GM19372 (cell line): ENCODE results near the gene EFNB2.

ENCODE experiments used
- ATAC-seq: cut with Tn5 transposase; IDR thresholded peaks from one replicate; pipeline ENCODE4 v1.9.1; 2021; ENCODE audit warnings: mild to moderate bottlenecking, low read depth, moderate library complexity; ENCODE audit not compliant: unreplicated experiment

EFNB2 gene

DNA sequence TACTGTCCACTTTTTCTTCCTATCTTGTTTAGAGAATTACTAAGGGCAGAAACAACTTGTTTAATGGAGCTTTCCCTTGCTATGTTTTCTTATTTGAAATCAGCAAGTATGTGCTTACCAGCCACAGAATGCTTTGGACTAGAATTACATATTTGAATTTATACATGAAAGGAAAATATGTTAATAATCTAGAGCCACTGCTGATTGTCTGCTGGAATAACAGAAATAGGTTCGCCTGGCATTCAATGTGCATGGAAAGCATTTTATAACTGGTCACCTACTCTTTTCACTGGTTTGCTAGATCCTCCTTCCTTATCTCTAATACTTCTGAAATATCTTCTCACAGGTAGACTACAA, 8.0 kb downstream of the EFNB2 start:
- no peak for ATAC-seq

DNA sequence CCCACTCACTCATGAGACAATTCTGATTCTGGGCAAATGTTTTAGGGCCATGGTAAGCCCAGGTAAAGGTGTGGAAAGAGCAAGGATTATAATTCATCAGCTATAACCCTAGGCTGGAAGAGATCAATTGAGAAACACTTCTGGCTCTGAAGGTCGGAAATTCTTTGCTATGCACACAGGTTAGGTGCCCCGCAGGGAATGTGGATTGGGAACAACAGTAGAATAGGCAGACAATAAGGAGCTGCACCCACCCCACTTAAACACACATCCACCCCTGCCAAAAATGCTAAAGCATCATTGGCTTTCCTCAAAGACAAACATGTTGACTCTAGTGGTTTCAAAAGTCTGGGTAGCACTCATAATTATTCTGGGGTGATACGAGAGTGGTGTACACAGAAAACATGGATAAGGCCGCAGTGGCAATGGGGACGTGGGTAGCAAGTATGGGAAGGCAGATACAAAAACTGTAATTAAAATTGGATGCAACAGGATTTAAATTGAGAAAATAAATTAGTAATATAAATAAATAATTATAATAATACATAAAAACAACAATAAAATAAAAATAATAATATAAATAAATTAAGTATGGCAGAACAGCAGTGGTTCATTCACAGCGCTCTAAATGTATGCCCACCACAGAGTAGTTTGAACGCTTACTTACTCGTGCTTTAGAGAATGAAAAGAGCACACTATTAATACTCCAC, 8.6 kb downstream of the EFNB2 start:
- no peak for ATAC-seq

DNA sequence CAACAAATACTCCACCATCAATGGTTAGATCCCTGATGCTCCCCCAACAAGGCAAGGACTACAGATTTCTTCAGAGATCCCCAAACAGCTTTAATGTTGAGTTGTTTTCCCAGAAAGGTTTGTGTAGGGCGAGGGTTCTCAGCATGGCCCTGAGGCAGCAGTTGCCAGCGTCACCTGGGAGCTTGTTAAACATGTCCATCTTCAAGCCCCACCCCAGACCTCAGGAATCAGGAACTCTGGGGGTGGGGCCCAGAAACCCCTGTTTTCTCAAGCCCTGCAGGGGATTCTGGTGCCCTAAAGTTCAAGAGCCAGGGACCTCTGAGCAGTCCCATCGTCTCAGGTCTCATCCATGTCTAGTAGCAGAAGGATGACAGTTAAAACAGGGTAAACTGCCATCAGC, 9.6 kb downstream of the EFNB2 start:
- ATAC-seq = no peak

DNA sequence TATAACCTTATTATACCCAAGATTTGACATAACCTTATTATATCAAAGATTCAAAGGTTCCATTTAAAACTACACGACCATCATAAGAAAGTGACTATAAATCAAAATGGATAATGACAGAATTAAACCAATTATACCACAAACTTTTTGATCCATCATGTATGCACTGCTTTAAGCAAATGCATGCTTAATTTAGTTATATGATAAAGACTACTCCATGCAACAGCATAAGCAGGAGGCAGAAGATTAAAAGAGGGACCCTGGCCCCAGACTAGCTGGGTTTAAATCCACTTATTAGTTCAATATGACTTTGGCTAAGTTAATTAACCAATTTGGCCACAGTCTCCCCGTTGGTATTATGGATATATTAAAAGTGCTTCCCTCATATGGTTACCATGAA, 11.4 kb downstream of the EFNB2 start:
- ATAC-seq = no peak

DNA sequence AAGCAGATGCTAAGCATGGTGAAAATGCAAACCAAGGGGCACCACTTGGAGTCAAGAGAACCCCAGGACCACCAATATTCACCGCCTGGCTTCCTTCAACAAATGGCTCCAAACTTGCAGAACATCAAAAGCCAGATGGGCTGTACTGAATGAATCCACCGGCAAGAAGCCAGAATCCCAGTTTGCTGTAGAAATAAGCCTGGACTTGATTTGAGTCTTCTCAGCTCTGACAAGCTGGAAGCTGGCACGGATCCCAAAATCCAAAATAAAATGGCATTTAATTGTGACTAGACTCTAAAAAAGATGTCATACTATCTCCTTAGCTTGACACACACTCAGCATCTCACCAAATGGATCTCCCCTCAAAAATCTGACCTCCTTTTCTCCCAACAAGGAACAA, 11.9 kb downstream of the EFNB2 start:
- ATAC-seq = no peak

DNA sequence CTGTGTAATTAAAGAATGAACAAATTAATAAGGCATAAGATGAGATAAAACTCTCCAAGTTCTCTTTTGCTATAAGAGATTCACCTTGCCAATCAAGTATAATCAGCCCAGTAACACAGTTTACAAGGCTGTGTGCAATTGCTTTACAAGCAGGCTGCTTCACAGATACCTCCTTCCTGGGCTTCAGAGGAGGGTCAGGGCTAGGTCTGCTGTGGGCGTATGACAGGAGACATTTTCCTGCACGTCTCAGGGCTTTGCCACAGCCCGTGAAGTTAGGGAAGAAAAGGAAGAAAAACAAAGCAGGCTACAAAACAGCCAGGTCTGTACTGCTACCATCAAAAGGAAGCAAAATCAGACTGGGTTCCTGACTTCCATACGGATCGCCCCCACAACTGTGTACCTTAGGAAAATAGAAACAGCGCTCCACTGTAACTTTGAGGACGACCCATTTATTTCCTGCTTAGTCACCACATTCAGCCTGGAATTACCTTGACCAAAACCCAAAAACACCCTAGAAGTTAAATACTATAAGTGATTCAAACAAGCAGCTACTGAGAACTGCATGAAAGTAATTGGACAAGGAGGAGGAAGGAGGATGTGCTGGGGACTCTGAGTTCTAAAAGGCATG, 12.4 kb downstream of the EFNB2 start:
- no peak for ATAC-seq

DNA sequence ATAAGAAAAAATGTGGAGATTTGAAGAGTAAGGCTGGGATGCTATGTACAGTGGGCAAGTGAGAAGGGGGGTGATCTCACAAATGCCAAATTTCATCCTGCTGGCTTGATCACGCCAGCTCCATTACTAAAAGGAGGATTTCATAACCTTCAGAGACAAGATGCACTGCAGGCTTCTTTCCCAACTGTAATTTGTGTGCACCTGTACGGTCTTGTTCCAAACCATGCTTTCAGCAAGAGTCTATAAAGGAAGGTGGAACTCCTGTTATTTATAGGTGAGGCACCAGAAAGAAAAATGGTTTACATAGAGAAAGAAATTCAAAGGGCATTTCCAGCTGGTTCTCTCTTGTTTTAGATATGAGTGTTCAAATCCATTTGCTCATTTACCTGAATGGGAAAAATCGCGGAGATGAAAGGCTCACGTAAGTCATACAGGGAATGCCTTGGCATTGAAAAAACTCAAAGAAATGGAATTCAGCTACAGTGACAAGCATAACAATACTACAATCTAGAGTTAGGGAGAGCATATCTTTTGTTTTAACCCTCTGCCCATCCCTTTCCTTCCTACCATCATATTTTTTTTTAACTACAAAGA, 13.3 kb downstream of the EFNB2 start:
- ATAC-seq = no peak

DNA sequence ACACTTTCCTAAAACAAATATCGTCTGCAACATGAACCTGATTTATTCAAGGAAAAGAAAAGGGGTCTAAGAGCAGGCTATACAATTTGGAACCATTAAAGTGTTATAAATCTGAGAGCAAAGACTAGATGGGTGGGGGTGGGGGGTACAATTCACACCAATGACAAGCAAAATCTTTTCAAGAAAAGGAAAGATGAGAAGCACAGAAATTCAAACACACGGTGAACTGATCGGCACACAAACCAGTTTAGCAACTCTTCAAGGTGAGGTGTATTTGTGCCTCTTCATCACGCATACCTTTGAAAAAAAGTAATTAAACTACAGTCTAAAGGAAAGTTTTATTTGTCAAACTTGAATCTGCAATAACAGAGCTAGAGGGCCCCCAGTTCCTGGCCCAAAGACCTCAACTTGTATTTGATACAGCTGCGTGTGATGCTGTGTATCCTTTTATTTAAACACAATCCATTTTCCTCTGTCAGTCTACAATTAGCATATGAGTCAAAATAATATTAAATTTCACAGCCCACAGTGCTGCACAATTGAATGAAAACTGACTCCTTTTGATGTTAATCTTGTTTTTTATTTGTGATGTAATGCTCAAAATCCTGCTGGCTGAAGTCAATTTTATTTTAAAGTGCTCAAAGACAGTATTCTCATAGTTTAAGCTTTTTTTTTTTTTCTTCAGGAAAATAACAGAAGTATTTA, 14.2 kb downstream of the EFNB2 start:
- ATAC-seq = no peak

DNA sequence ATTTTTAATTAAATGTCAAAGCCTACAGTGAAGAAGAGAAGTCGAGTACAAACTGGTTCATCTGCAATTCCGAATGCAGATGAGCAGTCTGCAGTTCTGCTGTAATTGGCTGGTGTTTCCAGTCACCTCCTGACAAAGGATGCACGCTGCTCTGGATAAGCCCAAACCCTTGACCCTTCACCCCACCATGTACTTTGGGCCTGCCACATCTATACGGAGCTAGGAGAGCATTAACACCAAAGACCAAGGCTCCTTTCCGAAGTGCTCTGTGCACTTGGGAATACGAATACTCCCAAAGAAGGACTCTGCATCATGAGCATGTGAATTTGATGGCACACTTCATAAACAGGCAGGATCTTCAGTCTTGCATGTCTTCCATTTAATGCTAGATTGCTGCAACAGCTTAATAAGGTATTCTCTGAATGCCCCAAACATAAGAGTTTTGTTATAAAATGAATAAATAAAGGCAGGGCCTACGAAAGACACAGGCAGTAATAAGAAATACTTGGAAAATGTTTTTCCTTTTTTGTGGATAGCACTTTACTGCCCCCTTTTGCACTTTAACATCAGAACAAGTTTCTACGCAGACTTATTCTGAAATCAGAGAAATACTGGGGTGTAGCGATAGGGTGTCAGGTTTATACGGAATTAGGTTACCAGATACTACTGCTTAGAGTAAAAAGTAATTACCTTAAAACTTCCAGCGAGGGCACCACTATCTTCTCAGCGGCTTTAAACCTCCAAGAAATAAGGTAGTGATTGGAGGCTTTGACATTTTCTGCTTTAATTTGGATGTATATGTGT, 15.0 kb downstream of the EFNB2 start:
- ATAC-seq = no peak

DNA sequence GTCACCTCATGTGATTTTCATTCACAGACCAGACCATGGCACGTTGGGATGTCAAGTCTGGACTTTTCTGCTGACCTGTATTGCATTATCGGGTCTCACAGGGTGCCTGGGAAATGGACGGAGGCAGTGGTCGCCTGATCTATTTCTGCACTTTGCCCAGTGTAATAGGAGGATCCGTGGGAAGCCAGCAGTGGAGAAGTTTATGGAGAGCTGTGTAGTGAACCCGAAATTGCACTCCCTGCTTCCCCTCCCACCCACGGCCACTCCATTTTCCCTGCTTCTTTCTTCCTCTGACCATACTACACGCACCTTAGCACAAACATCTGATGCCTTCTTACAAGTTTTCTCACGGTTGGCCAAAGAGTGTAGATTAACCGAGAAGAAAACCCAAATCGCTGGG, 16.9 kb downstream of the EFNB2 start:
- no peak for ATAC-seq

DNA sequence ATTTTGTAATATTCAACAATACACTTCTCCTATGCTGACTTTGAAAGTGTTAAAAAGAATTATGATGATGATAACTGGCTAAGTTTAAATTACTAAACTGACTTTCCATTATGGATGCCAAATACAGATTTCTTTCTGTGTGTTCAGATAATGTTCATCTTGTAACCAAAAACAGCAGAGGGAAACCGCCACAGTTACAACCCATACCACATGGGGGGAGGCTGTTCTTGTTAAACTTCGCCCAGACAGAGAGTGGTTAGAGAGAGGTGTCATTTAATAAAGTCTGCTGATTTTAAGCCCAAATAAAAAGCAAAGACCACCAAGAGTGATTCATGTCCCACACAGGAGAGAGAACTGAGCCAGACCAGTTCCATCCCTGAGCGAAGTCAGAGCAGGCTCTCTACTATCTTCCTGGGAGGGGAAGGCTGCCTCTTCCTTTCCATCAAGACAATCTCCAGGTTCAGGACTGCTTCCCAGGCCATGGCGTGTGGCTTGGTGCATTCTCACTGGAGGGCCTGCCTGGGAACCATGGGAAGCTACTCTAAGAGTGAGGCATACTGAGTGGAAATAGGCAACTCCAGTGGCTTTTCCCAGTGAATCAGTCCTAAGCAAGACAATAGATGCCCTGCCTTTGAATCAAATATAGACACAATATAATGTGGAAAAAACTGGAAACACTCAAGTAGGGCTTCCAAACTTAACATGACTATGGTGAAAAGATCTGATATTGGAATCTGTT, 18.2 kb downstream of the EFNB2 start:
- ATAC-seq = no peak

DNA sequence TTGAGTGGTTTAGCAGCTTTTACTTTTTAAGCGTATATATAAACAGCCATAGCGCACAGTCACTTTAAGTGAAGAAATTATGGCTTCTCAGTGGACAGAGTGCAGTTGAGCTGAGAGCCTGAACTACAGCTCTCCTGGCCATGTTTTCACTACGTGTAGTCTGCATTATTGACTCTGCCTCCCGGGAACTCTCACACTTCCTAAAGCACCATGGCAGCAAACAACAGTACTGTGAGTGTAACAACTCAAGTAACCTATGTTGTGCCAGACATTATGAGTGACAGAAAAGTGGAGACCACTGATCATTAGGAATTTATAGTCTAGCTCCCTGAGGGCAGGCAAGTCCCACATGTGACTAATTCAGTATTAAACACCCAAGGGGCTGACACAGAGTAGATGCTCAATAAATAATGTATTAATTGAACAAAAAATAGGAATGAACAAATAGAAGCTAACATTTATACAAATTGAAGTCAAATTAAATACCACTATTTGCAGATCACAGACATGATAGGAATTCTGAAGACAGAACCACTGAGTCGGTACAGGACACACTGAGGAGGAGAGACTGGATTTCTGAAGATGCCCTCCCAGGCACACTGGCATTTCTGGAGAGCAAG, 19.7 kb downstream of the EFNB2 start:
- no peak for ATAC-seq

DNA sequence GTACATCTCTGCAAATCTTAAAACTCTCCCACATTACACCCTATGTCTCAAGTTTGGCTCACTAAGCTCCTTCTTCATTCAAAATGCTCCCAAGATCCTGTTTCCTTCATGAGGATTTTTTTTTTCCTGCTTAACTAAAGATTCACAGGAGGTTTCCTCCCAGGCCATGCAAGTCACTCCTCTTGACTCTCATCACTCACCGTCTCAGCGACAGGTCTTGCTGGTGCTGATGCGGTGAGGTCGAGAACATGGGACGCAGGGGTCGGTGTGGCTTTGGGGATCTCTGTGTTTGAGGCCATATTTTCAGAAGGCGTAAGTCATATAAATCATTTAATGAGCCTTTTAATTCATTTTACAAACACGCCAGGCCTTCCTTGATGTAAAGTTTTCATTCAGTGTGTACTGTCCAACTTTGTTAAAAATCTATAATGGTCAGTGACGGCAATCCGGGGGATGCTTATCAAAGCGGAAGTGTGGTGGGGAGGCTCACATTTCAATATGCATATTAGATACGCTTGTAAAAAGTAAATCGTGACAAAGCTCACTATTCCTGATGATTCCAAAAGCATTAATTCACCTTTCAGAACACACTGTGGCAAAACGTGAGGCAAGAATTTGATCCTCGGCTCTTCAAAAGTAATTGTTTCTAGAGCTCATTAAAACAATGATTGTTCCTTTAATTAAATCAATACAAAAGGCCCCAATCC, 20.4 kb downstream of the EFNB2 start:
- no peak for ATAC-seq

DNA sequence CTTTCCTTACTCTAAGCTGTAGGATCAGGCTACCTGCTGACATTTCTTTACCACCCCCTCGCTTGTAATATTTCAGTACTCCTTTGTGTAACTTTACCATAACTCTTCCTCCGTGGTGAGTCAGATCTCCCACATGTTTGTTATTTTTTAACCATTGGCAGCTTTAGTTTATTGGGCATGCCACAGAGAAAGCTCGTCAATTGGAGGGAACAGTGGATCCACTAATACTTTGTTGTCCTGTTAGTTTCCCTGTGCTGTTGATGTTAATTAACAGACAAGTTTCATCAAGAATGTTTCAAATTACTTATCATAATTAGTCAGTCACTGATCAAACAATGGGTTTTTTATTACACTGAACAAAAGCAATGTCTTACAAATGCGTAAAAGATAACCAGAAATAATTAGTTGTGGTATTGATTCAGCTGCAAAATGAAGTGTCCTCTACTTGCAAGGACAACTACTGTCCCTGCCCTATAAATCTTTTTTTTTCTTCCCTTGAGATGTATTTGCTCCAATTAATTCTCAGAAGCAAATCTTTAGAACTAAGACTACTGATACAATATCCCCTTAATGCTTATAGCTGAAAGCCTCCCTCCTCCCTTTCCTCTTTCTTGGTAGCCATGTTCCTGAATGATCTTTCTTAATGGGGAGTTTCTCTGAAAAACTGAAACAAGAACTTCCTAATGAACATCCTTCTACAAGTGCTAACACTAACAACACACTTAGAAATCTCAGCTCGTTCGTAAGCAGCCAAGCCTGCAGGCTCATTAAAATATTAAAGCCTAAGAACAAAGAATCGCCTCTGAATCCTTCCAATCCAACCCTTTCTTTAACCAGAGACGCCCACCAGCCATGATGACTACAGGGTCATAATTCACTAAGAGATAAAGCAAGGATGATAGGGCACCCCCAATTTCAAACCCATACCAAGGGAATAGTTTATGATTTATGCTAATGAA, 22.2 kb downstream of the EFNB2 start:
- no peak for ATAC-seq

DNA sequence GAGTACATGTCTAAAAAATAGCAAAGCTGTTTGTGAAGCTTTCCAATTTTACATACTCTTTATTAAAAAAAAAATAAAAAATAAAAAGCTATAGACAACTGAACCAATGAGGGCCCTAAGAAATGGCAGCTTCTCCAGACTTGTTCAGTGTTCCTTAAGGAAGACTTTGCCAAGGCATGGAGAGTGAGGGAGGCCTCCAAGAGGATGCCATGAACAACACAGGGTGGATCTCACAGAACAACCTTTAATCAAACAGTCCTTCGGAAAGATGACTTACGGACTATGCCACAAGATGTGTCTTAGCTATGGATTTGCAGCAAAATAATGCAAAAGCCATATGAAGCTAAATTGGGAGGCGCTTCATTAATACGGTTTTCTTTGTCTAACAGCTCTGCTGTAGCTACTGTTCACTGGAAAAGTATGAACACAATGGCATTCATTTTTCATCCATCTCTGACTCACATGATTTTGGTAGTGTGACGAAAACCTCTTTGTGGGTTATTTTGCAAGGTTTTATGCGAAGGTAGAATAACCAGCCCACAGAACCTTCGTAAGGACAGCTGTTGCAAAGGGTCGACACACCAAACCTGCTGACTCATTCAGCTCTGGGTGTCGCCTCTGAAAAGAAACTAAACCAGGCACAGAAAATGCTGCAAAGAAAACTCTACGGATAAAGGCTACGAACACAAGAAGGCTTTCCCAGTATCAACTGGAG, 27.7 kb downstream of the EFNB2 start:
- peak; percentile 60 for ATAC-seq

DNA sequence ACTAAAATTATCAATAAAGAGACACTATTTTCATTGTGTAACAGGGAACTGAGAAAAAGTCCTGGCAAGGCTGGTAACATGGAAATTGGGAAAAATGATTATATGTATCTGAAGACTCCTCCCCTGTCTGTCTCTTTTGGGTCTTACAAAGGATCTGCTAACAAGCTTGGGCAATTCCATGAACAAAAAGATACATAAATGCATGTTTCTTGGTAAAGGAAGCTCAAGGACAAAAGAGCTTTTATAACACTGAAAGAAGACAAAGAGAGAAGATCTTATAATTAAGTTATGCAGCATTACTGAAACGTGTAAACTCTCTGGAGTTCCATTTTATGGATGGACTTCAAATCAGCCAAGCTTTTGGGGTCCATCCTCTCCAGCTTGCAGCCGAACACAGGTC, 29.2 kb downstream of the EFNB2 start:
- no peak for ATAC-seq

DNA sequence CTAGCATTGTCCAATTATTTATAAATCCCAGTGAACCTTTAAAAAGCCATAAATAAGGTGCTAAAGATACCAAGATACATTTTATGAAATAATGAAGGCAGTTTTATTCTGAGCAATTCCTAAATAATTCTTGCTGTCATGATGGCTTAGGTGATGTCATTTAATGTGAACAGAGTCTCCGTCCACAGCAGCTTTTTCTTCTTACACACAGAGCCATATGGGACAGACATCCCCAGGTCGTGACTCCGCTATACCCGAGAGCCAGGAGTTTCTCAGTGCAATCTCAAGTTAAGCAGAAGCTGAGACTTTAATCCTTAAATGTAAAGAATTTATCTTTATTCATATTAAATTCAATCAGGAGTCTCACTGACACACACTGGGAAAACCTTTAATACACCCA, 29.7 kb downstream of the EFNB2 start:
- ATAC-seq = no peak
